H9 (cell line): Measurements from ENCODE around the gene MCM10. TPM values are rescaled to one million over a fixed set of nuclear protein-coding genes. Genes with fewer than 3 reads are reported as not detected.

Source experiments
- DNase-seq: peaks from one replicate; pipeline ENCODE4 v3.0.0-alpha.2; 2017
- H2AFZ ChIP-seq: one replicate; pipeline ENCODE4 v1.6.1; 2013; ENCODE audit warnings: mild to moderate bottlenecking, low read length, control low read depth, moderate library complexity
- H2AK5ac ChIP-seq: 2 replicates; pipeline ENCODE4 v1.6.1; 2013; ENCODE audit warnings: low read length, control low read depth, mixed read lengths; ENCODE audit not compliant: insufficient read length
- H2BK120ac ChIP-seq: one replicate; pipeline ENCODE4 v1.6.1; 2013; ENCODE audit warnings: low read depth, mild to moderate bottlenecking, low read length, control low read depth, inconsistent platforms; ENCODE audit not compliant: poor library complexity, severe bottlenecking
- H2BK12ac ChIP-seq: 2 replicates; pipeline ENCODE4 v1.6.1; 2013; ENCODE audit warnings: low read length, control low read depth, mixed read lengths, low read depth; ENCODE audit not compliant: insufficient read length
- H2BK15ac ChIP-seq: 2 replicates; pipeline ENCODE4 v1.6.1; 2013; ENCODE audit warnings: low read depth, low read length, control low read depth
- H2BK20ac ChIP-seq: one replicate; pipeline ENCODE4 v1.6.1; 2013; ENCODE audit warnings: low read depth, mild to moderate bottlenecking, low read length, control low read depth, inconsistent platforms; ENCODE audit not compliant: poor library complexity, severe bottlenecking
- H2BK5ac ChIP-seq: 2 replicates; pipeline ENCODE4 v1.6.1; 2013; ENCODE audit warnings: low read length, control low read depth, mixed read lengths; ENCODE audit not compliant: insufficient read length
- H3K14ac ChIP-seq: 2 replicates; pipeline ENCODE4 v1.6.1; 2013; ENCODE audit warnings: low read length, control low read depth; ENCODE audit not compliant: insufficient read depth
- H3K18ac ChIP-seq: 2 replicates; pipeline ENCODE4 v1.6.1; 2013; ENCODE audit warnings: low read depth, mild to moderate bottlenecking, mixed read lengths, low read length, control low read depth; ENCODE audit not compliant: insufficient read length
- H3K23ac ChIP-seq: 2 replicates; pipeline ENCODE4 v1.6.1; 2013; ENCODE audit warnings: low read length, control low read depth, mixed read lengths, low read depth; ENCODE audit not compliant: insufficient read length
- H3K23me2 ChIP-seq: 2 replicates; pipeline ENCODE4 v1.6.1; 2013; ENCODE audit warnings: low read depth, mild to moderate bottlenecking, mixed read lengths, low read length, control low read depth; ENCODE audit not compliant: insufficient read length, poor library complexity, severe bottlenecking
- H3K27ac ChIP-seq: 2 replicates; pipeline ENCODE4 v1.5.1; 2013; ENCODE audit warnings: low read length, control low read depth, mixed read lengths, low read depth; ENCODE audit not compliant: insufficient read length
- H3K27me3 ChIP-seq: 2 replicates; pipeline ENCODE4 v1.6.1; 2013; ENCODE audit warnings: low read length, control low read depth, inconsistent platforms; ENCODE audit not compliant: insufficient read depth
- H3K4ac ChIP-seq: 2 replicates; pipeline ENCODE4 v1.6.1; 2013; ENCODE audit warnings: low read depth, mild to moderate bottlenecking, control low read depth, inconsistent platforms, low read length, moderate library complexity
- H3K4me1 ChIP-seq: 2 replicates; pipeline ENCODE4 v1.6.1; 2013; ENCODE audit warnings: low read length, control low read depth, inconsistent platforms; ENCODE audit not compliant: insufficient read depth
- H3K4me2 ChIP-seq: 2 replicates; pipeline ENCODE4 v1.6.1; 2013; ENCODE audit warnings: low read length, control low read depth, mixed read lengths; ENCODE audit not compliant: insufficient read length, insufficient read depth
- H3K56ac ChIP-seq: 2 replicates; pipeline ENCODE4 v1.6.1; 2013; ENCODE audit warnings: low read depth, mild to moderate bottlenecking, mixed read lengths, low read length, control low read depth; ENCODE audit not compliant: insufficient read length
- H3K79me1 ChIP-seq: 2 replicates; pipeline ENCODE4 v1.6.1; 2013; ENCODE audit warnings: low read depth, mild to moderate bottlenecking, moderate library complexity, low read length, control low read depth, inconsistent platforms; ENCODE audit not compliant: insufficient read depth, poor library complexity, severe bottlenecking
- H3K79me2 ChIP-seq: 2 replicates; pipeline ENCODE4 v1.6.1; 2013; ENCODE audit warnings: low read length, control low read depth, inconsistent platforms; ENCODE audit not compliant: insufficient read depth
- H3K9ac ChIP-seq: 2 replicates; pipeline ENCODE4 v1.6.1; 2013; ENCODE audit warnings: low read length, control low read depth, mixed read lengths; ENCODE audit not compliant: insufficient read length; ENCODE audit errors: extremely low read depth
- H3K9me3 ChIP-seq: one replicate; pipeline ENCODE4 v1.6.1; 2013; ENCODE audit warnings: low read depth, low read length, inconsistent platforms; ENCODE audit not compliant: control insufficient read depth
- H3T11ph ChIP-seq: one replicate; pipeline ENCODE4 v1.6.1; 2013; ENCODE audit warnings: mild to moderate bottlenecking, low read length, control low read depth, inconsistent platforms
- H4K20me1 ChIP-seq: one replicate; pipeline ENCODE4 v1.6.1; 2013; ENCODE audit not compliant: control insufficient read depth, insufficient read length, insufficient read depth
- H4K5ac ChIP-seq: 2 replicates; pipeline ENCODE4 v1.6.1; 2013; ENCODE audit warnings: low read depth, mild to moderate bottlenecking, mixed read lengths, low read length, control low read depth; ENCODE audit not compliant: insufficient read length
- H4K8ac ChIP-seq: replicated peaks from 2 replicates; pipeline ENCODE4 v1.6.1; 2013; ENCODE audit warnings: low read length, control low read depth, mixed read lengths, low read depth; ENCODE audit not compliant: insufficient read length
- H4K91ac ChIP-seq: 2 replicates; pipeline ENCODE4 v1.6.1; 2013; ENCODE audit warnings: low read depth, mild to moderate bottlenecking, moderate library complexity, mixed read lengths, low read length, control low read depth; ENCODE audit not compliant: insufficient read length
- H3K27ac Mint-ChIP-seq, 3 experiments: 2 replicates in 2 of 3; 3 replicates in 1 of 3; pipeline ENCODE4 v1.8.0; 2020 to 2021; ENCODE audit warnings: mixed read lengths in 3 of 3, mild to moderate bottlenecking in 1 of 3, moderate library complexity in 1 of 3
- H3K27me3 Mint-ChIP-seq: 2 replicates; pipeline ENCODE4 v1.8.0; 2021; ENCODE audit warnings: low read depth, mild to moderate bottlenecking, moderate library complexity, mixed read lengths
- H3K36me3 Mint-ChIP-seq, 3 experiments: 2 replicates in 2 of 3; 3 replicates in 1 of 3; pipeline ENCODE4 v1.8.0; 2020 to 2021; ENCODE audit warnings: low read depth in 3 of 3, mixed read lengths in 3 of 3; ENCODE audit not compliant: insufficient read depth in 1 of 3
- H3K4me1 Mint-ChIP-seq, 2 experiments: 2 replicates each; pipeline ENCODE4 v1.8.0; 2020; ENCODE audit warnings: mixed read lengths in 2 of 2
- H3K4me3 Mint-ChIP-seq, 2 experiments: 2 replicates in 1 of 2; 3 replicates in 1 of 2; pipeline ENCODE4 v1.8.0; 2020 to 2021; ENCODE audit warnings: mild to moderate bottlenecking in 2 of 2, mixed read lengths in 2 of 2, moderate library complexity in 1 of 2
- H3K9me3 Mint-ChIP-seq, 2 experiments: 2 replicates in 1 of 2; 3 replicates in 1 of 2; pipeline ENCODE4 v1.8.0; 2020; ENCODE audit warnings: mild to moderate bottlenecking in 2 of 2, mixed read lengths in 2 of 2, moderate library complexity in 1 of 2
- CTCF ChIP-seq: fragments of 200-600 bp; sonication (generic); conservative IDR thresholded peaks from 3 replicates; pipeline ENCODE4 v1.8.0; 2021; ENCODE audit warnings: antibody characterized with exemption, mild to moderate bottlenecking
- WGBS: extraction: QIAGEN DNeasy Blood & Tissue Kit; methylation state at CpG from one replicate; pipeline ENCODE4 v1.1.7; 2013; ENCODE audit warnings: missing lambda C conversion rate, low lambda C conversion rate, mixed read lengths; ENCODE audit not compliant: insufficient read length; ENCODE audit errors: extremely low coverage; 5-methylcytosine and 5-hydroxymethylcytosine counted together
- total RNA-seq: library from RNA; stranded (reverse); gene quantifications from 2 replicates; pipeline ENCODE4 v1.2.1, GENCODE V29; 2021

MCM10 gene
- total RNA-seq, 1 experiment from 2014 or later: 67.4 TPM

GRCh38 chr10:13256627-13257026, 95.3 kb downstream of the MCM10 start:
- Histone ChIP-seq H3K23me2 (no peaks in the 10 kb centered on the region), H3K27me3 (no peaks in the 10 kb centered on the region), H2BK20ac (no peak overlapping the region), H3K14ac (no peak overlapping the region), H3T11ph (no peak overlapping the region), H2BK15ac (no peak overlapping the region), H2AFZ (no peak overlapping the region), H4K91ac (no peak overlapping the region), H3K23ac (no peak overlapping the region), H4K5ac (no peak overlapping the region), H3K4ac (no peak overlapping the region), H3K56ac (no peak overlapping the region), H4K8ac (no peak overlapping the region), H3K4me1 (no peaks in the 10 kb centered on the region), H3K18ac (no peak overlapping the region), H2BK12ac (no peak overlapping the region), H3K4me2 (no peak overlapping the region), H3K79me2 (no peaks in the 10 kb centered on the region), H3K79me1 (no peaks in the 10 kb centered on the region), H4K20me1 (no peaks in the 10 kb centered on the region), H3K27ac (no peak overlapping the region), H3K9me3 (no peaks in the 10 kb centered on the region), H2BK120ac (no peak overlapping the region), H2BK5ac (no peak overlapping the region), H2AK5ac (no peak overlapping the region), H3K9ac (no peak overlapping the region)
- Mint-ChIP-seq H3K36me3 (peaks cover 0 to 6% (median 6%) of the 10 kb centered on the region in 3 experiments; a peak in 4 of 7 replicates), H3K4me1 (peaks cover 3 to 4% of the 10 kb centered on the region in 2 experiments; a peak in 1 of 4 replicates), H3K27ac (no peak overlapping the region), H3K27me3 (peaks cover 3% of the 10 kb centered on the region), H3K4me3 (no peak overlapping the region), H3K9me3 (peaks cover 7 to 16% of the 10 kb centered on the region in 2 experiments; a peak in 4 of 5 replicates)
- TF ChIP-seq CTCF: no peak
- WGBS: no CpG with 5 or more reads among the region's 2 CpGs
- DNase-seq: no peak
